ENCODE results near the gene ATR.
"Not testable (repeated sequence)": the region's sequence is repeated elsewhere in the genome, so short reads cannot be mapped to it uniquely, and the experiment has no call there.

The ATR gene

GRCh38 chr3:142553741-142554140 lies 24.8 kb downstream of the ATR start:
- no peak for DNase-seq (ENCODE audit: low read depth)
- TF ChIP-seq CTCF (conservative IDR thresholded peaks at IDR 0.05; ENCODE audit: control insufficient read depth, insufficient read depth, low read depth, low read length): no peak
- H3K4me3 ChIP-seq (ENCODE audit: control insufficient read depth, low read depth, low read length): no peak overlapping the region

- H3K4me3 ChIP-seq (ENCODE audit: control insufficient read depth, low read depth, low read length); DNase-seq (ENCODE audit: low read depth): not testable (repeated sequence)
Measured at GRCh38 chr3:142552579-142552978, 26.0 kb downstream of the ATR start.

GRCh38 chr3:142549986-142550385 lies 28.5 kb downstream of the ATR start:
- H3K4me3 ChIP-seq (ENCODE audit: control insufficient read depth, low read depth, low read length): no peak overlapping the region
- no peak for TF ChIP-seq CTCF (conservative IDR thresholded peaks at IDR 0.05; ENCODE audit: control insufficient read depth, insufficient read depth, low read depth, low read length)
- no peak for DNase-seq (ENCODE audit: low read depth)

GRCh38 chr3:142543307-142543706 lies 35.2 kb downstream of the ATR start:
- no peak for DNase-seq (ENCODE audit: low read depth)
- no peak overlapping the region for H3K4me3 ChIP-seq (ENCODE audit: control insufficient read depth, low read depth, low read length)
- no peak for TF ChIP-seq CTCF (conservative IDR thresholded peaks at IDR 0.05; ENCODE audit: control insufficient read depth, insufficient read depth, low read depth, low read length)

- H3K4me3 ChIP-seq (ENCODE audit: control insufficient read depth, low read depth, low read length): no peak overlapping the region
- no peak for TF ChIP-seq CTCF (conservative IDR thresholded peaks at IDR 0.05; ENCODE audit: control insufficient read depth, insufficient read depth, low read depth, low read length)
- peak; percentile 54 for DNase-seq (ENCODE audit: low read depth)
Measured at GRCh38 chr3:142542054-142542453, 36.5 kb downstream of the ATR start.

- DNase-seq (ENCODE audit: low read depth): no peak
- H3K4me3 ChIP-seq (ENCODE audit: control insufficient read depth, low read depth, low read length): no peak overlapping the region
- TF ChIP-seq CTCF (conservative IDR thresholded peaks at IDR 0.05; ENCODE audit: control insufficient read depth, insufficient read depth, low read depth, low read length): no peak
Measured at GRCh38 chr3:142536519-142536918, 42.0 kb downstream of the ATR start.

- DNase-seq (ENCODE audit: low read depth): no peak
- no peak for TF ChIP-seq CTCF (conservative IDR thresholded peaks at IDR 0.05; ENCODE audit: control insufficient read depth, insufficient read depth, low read depth, low read length)
- no peak overlapping the region for H3K4me3 ChIP-seq (ENCODE audit: control insufficient read depth, low read depth, low read length)
Measured at GRCh38 chr3:142534543-142534942, 44.0 kb downstream of the ATR start.
